Measurements from ENCODE around the gene IGSF1.

- TF ChIP-seq CTCF (IDR thresholded peaks at IDR 0.05 in 2 of 3, conservative IDR thresholded peaks at IDR 0.05 in 1 of 3; ENCODE audit: insufficient read depth in 2 of 3, low read depth in 1 of 3, low read length in 3 of 3), result no peak
- TF ChIP-seq CREB1 (IDR thresholded peaks at IDR 0.05), result no peak
- no peak for TF ChIP-seq CREB1 (CRISPR knock-in tag; IDR thresholded peaks at IDR 0.05)
- no peak for TF ChIP-seq ETV6 (IDR thresholded peaks at IDR 0.05; ENCODE audit: borderline replicate concordance in 1 of 2, low read depth in 2 of 2, low read length in 1 of 2)
- no peak for TF ChIP-seq ETV6 (CRISPR knock-in tag; IDR thresholded peaks at IDR 0.05; ENCODE audit: borderline replicate concordance)
- no peak for TF ChIP-seq ARNT (IDR thresholded peaks at IDR 0.05)
- TF ChIP-seq ETS1 (conservative IDR thresholded peaks at IDR 0.05; ENCODE audit: control insufficient read depth, low read depth, low read length), result no peak
- TF ChIP-seq TSHZ1 (CRISPR knock-in tag; IDR thresholded peaks at IDR 0.05), result no peak
- TF ChIP-seq ZNF354B (CRISPR knock-in tag; IDR thresholded peaks at IDR 0.05), result no peak
- TF ChIP-seq KLF10 (CRISPR knock-in tag; IDR thresholded peaks at IDR 0.05), result no peak
- no peak for TF ChIP-seq ZBTB8A (IDR thresholded peaks at IDR 0.05; ENCODE audit: partially characterized antibody)
Observed at GRCh38 chrX:131279617-131280016, 9.5 kb downstream of the IGSF1 start.

Measured in K562 (cell line).